Thyroid gland (tissue), 4 donors: ENCODE measurements around the gene UBE2O. TPM values are rescaled to one million over a fixed set of nuclear protein-coding genes. Genes with fewer than 3 reads are reported as not detected.
A peak's percentile ranks its signal among the peaks of the same experiment; 100 is the strongest.

Source experiments
- DNase-seq, 2 donors: peaks; one replicate each; pipeline ENCODE4 v3.0.0-alpha.2; 2019
- H3K27ac ChIP-seq, 3 donors: fragments of 200-600 bp; sonication (generic); 1 replicate in 2 of 3; 2 replicates in 1 of 3; pipeline ENCODE4 v1.5.1; 2016 to 2019; ENCODE audit warnings: mild to moderate bottlenecking in 1 of 3, moderate library complexity in 1 of 3
- H3K27me3 ChIP-seq: fragments of 200-600 bp; sonication (generic); one replicate; pipeline ENCODE4 v1.5.1; 2019
- H3K36me3 ChIP-seq, 2 donors: fragments of 200-600 bp; sonication (generic); one replicate each; pipeline ENCODE4 v1.5.1; 2016 to 2019
- H3K4me1 ChIP-seq, 2 donors: fragments of 200-600 bp; sonication (generic); one replicate each; pipeline ENCODE4 v1.5.1; 2017 to 2019
- H3K4me3 ChIP-seq, 3 donors: fragments of 200-600 bp; sonication (generic); replicated peaks in 1 of 3; 1 replicate in 2 of 3; 2 replicates in 1 of 3; pipeline ENCODE4 v1.5.1; 2016; ENCODE audit warnings: mild to moderate bottlenecking in 1 of 3
- H3K9me3 ChIP-seq: fragments of 200-600 bp; sonication (generic); one replicate; pipeline ENCODE4 v1.5.1; 2017
- CTCF ChIP-seq, 6 experiments: fragments of 200-600 bp in 3 of 6; fragments of 450-650 bp in 3 of 6; sonication (generic) in 3 of 6; IDR thresholded peaks; one replicate each; pipeline ENCODE4 v1.5.1; 2016 to 2019; ENCODE audit warnings: antibody characterized with exemption in 6 of 6, mild to moderate bottlenecking in 2 of 6, inconsistent platforms in 1 of 6, moderate library complexity in 1 of 6
- POLR2A ChIP-seq, 2 donors: fragments of 450-650 bp; IDR thresholded peaks; one replicate each; pipeline ENCODE4 v1.6.1; 2017; ENCODE audit warnings: antibody characterized with exemption in 2 of 2, mild to moderate bottlenecking in 2 of 2, moderate library complexity in 1 of 2
- WGBS, 2 donors: methylation state at CpG; one replicate each; pipeline ENCODE4 v1.1.5; 2017; 5-methylcytosine and 5-hydroxymethylcytosine counted together
- intact Hi-C: fragments of 100-400 bp; cut with DNase I; formaldehyde crosslinking; loops from one replicate; pipeline ENCODE4 v1.15.1; 2023
- total RNA-seq, 4 donors: library from RNA; depleted of rRNA; stranded (reverse); fragments of >200 nt; gene quantifications; one replicate each; pipeline ENCODE4 v1.2.3, GENCODE V29; 2016

The UBE2O gene
- total RNA-seq, 4 donors from 2014 or later = 26.3 to 47.9 (median 37.3) TPM

DNA sequence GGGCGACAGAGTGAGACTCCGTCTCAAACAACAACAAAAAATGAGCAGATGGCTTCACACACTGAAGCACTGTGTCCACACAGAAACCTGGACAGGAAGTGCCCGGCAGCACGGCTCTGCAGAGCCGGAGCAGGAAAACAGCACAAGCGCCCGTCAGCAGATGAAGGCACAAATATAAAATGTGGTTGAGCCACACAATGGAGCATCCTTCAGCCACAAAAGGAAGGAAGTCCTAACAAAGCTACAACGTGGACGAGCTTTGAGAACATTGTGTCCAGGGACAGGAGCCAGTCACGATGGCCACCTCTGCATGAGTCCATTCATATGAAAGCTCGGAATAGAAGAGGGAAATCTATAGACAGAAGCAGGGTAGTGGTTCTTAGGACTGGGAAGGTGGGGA lies 32.6 kb upstream of the UBE2O start:
- Histone ChIP-seq H3K4me1 (peaks cover 5 to 9% of the 10 kb centered on the region in 2 donors), H3K36me3 (peaks cover 0 to 5% of the 10 kb centered on the region in 2 donors), H3K27me3 (no peaks in the 10 kb centered on the region), H3K9me3 (no peaks in the 10 kb centered on the region), H3K4me3 (no peak overlapping the region), H3K27ac (no peak overlapping the region)
- intact Hi-C loops = no loop called here
- WGBS, 2 donors = 62 to 67% methylated on average over 11 of the region's 11 CpGs
- DNase-seq = peak in 1 of 2 donors; percentile 26
- no peak for TF ChIP-seq CTCF (IDR thresholded peaks at IDR 0.05)
- TF ChIP-seq POLR2A (IDR thresholded peaks at IDR 0.05) = no peak

GRCh38 chr17:76484228-76484725 lies 31.3 kb upstream of the UBE2O start:
- H3K36me3 ChIP-seq = peaks cover 0 to 5% of the 10 kb centered on the region in 2 donors
- no peak overlapping the region for H3K4me3 ChIP-seq
- H3K4me1 ChIP-seq = no peaks in the 10 kb centered on the region
- no peak for DNase-seq
- intact Hi-C loops = no loop called here
- WGBS, 2 donors = 91 to 92% methylated on average over 11 of the region's 11 CpGs
- no peak overlapping the region for H3K27ac ChIP-seq
- no peak for TF ChIP-seq CTCF (IDR thresholded peaks at IDR 0.05)
- no peak for TF ChIP-seq POLR2A (IDR thresholded peaks at IDR 0.05)
- H3K27me3 ChIP-seq = no peaks in the 10 kb centered on the region
- H3K9me3 ChIP-seq = no peaks in the 10 kb centered on the region

- 79% methylated on average over 18 to 20 of the region's 21 CpGs for WGBS, 2 donors
- TF ChIP-seq CTCF (IDR thresholded peaks at IDR 0.05) (no peak), POLR2A (IDR thresholded peaks at IDR 0.05) (no peak)
- intact Hi-C loops = no loop called here
- Histone ChIP-seq H3K27ac (no peak overlapping the region), H3K9me3 (no peaks in the 10 kb centered on the region), H3K36me3 (peaks cover 0 to 5% of the 10 kb centered on the region in 2 donors), H3K27me3 (no peaks in the 10 kb centered on the region), H3K4me3 (no peak overlapping the region), H3K4me1 (no peaks in the 10 kb centered on the region)
- DNase-seq = no peak
These were observed 28.2 kb upstream of the UBE2O start for GRCh38 chr17:76481071-76481655.

DNA sequence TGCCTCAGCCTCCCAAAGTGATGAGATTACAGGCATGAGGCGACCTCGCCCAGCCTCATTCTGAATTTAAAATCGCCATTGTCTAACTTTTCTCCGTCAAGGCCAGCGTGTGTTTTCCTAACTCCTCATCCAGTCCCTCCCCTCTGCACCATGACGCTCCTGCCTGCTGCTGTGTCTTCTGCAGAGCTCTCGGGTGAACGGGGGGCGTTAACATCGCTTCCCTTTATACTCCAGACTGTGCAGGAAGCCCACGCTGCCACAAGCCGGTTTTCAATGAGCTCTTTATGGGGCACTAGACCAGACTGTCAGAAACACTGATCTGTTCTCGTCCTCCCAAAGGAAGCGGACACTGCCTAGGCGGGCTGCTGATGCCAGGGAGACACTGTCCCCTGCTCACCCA lies 27.7 kb upstream of the UBE2O start:
- intact Hi-C loops = no loop called here
- 74 to 76% methylated on average over 11 to 15 of the region's 15 CpGs for WGBS, 2 donors
- H3K9me3 ChIP-seq = no peaks in the 10 kb centered on the region
- TF ChIP-seq POLR2A (IDR thresholded peaks at IDR 0.05) (no peak), CTCF (IDR thresholded peaks at IDR 0.05) (no peak)
- no peak overlapping the region for H3K27ac ChIP-seq
- peaks cover 0 to 5% of the 10 kb centered on the region in 2 donors for H3K36me3 ChIP-seq
- no peaks in the 10 kb centered on the region for H3K4me1 ChIP-seq
- no peaks in the 10 kb centered on the region for H3K27me3 ChIP-seq
- no peak overlapping the region for H3K4me3 ChIP-seq
- no peak for DNase-seq

- no peak overlapping the region for H3K4me3 ChIP-seq
- no peaks in the 10 kb centered on the region for H3K4me1 ChIP-seq
- no peaks in the 10 kb centered on the region for H3K9me3 ChIP-seq
- TF ChIP-seq CTCF (IDR thresholded peaks at IDR 0.05) = no peak
- TF ChIP-seq POLR2A (IDR thresholded peaks at IDR 0.05) = no peak
- H3K27me3 ChIP-seq = no peaks in the 10 kb centered on the region
- no peak overlapping the region for H3K27ac ChIP-seq
- H3K36me3 ChIP-seq = peaks cover 0 to 5% of the 10 kb centered on the region in 2 donors
- 83 to 91% methylated on average over 8 to 14 of the region's 14 CpGs for WGBS, 2 donors
- intact Hi-C loops = no loop called here
- no peak for DNase-seq
These were observed 26.6 kb upstream of the UBE2O start for GRCh38 chr17:76479515-76480060.
